Measurements from ENCODE around the gene DMXL1.

DMXL1 gene

GRCh38 chr5:119291056-119291455 is 220.2 kb downstream of the DMXL1 start:
- DNase-seq: no peak

GRCh38 chr5:119291877-119292276 is 221.0 kb downstream of the DMXL1 start:
- no peak for DNase-seq

- no peak for DNase-seq
Observed at GRCh38 chr5:119292701-119293515, 222.0 kb downstream of the DMXL1 start.

GRCh38 chr5:119293516-119293829 is 222.6 kb downstream of the DMXL1 start:
- no peak for DNase-seq
